Activated naive CD8-positive, alpha-beta T cell (primary cell): Measurements from ENCODE around the gene TRDN.

Experiments
- H3K27ac Mint-ChIP-seq: one replicate; pipeline ENCODE4 v1.8.0; 2021; ENCODE audit warnings: mixed read lengths
- H3K27me3 Mint-ChIP-seq: one replicate; pipeline ENCODE4 v1.8.0; 2021; ENCODE audit warnings: mixed read lengths
- H3K36me3 Mint-ChIP-seq: one replicate; pipeline ENCODE4 v1.8.0; 2021; ENCODE audit warnings: mixed read lengths
- H3K4me1 Mint-ChIP-seq: one replicate; pipeline ENCODE4 v1.8.0; 2021; ENCODE audit warnings: low read depth, mixed read lengths
- H3K4me3 Mint-ChIP-seq: one replicate; pipeline ENCODE4 v1.8.0; 2021; ENCODE audit warnings: mild to moderate bottlenecking, mixed read lengths
- H3K9me3 Mint-ChIP-seq: one replicate; pipeline ENCODE4 v1.8.0; 2021; ENCODE audit warnings: low read depth, mixed read lengths

The TRDN gene

GRCh38 chr6:123636782-123637181, at the start of gene TRDN:
TSS of gene TRDN (minus strand) at chr6:123636950. CDS start at chr6:123636775, 175 bp downstream.
- Mint-ChIP-seq H3K9me3 (no peaks in the 10 kb centered on the region), H3K4me3 (no peak within 1 kb of the TSS), H3K36me3 (no peaks in the 10 kb centered on the region), H3K27ac (no peak within 1 kb of the TSS), H3K4me1 (no peaks in the 10 kb centered on the region), H3K27me3 (no peaks in the 10 kb centered on the region)

- H3K27ac Mint-ChIP-seq = no peak overlapping the region
- no peaks in the 10 kb centered on the region for H3K4me1 Mint-ChIP-seq
- H3K36me3 Mint-ChIP-seq = no peaks in the 10 kb centered on the region
- peaks cover 1% of the 10 kb centered on the region for H3K27me3 Mint-ChIP-seq
- H3K9me3 Mint-ChIP-seq = peaks cover 3% of the 10 kb centered on the region
- no peak overlapping the region for H3K4me3 Mint-ChIP-seq
Measured at GRCh38 chr6:123681957-123682462, 45.3 kb upstream of the TRDN start.

- Mint-ChIP-seq H3K27me3 (peaks cover 1% of the 10 kb centered on the region), H3K36me3 (no peaks in the 10 kb centered on the region), H3K9me3 (peaks cover 3% of the 10 kb centered on the region), H3K27ac (no peak overlapping the region), H3K4me3 (no peak overlapping the region), H3K4me1 (no peaks in the 10 kb centered on the region)
Measured at GRCh38 chr6:123677897-123678296, 41.1 kb upstream of the TRDN start.

GRCh38 chr6:123676793-123677192, 40.0 kb upstream of the TRDN start:
- H3K27me3 Mint-ChIP-seq = peaks cover 1% of the 10 kb centered on the region
- H3K27ac Mint-ChIP-seq = no peak overlapping the region
- H3K4me3 Mint-ChIP-seq = no peak overlapping the region
- no peaks in the 10 kb centered on the region for H3K4me1 Mint-ChIP-seq
- no peaks in the 10 kb centered on the region for H3K36me3 Mint-ChIP-seq
- H3K9me3 Mint-ChIP-seq = peaks cover 3% of the 10 kb centered on the region

GRCh38 chr6:123668965-123669591, 32.3 kb upstream of the TRDN start:
- Mint-ChIP-seq H3K9me3 (no peaks in the 10 kb centered on the region), H3K36me3 (no peaks in the 10 kb centered on the region), H3K27ac (no peak overlapping the region), H3K27me3 (no peaks in the 10 kb centered on the region), H3K4me3 (no peak overlapping the region), H3K4me1 (no peaks in the 10 kb centered on the region)

GRCh38 chr6:123668063-123668462, 31.3 kb upstream of the TRDN start:
- Mint-ChIP-seq H3K27ac (no peak overlapping the region), H3K4me3 (no peak overlapping the region)

GRCh38 chr6:123663436-123663835, 26.7 kb upstream of the TRDN start:
- H3K27me3 Mint-ChIP-seq = no peaks in the 10 kb centered on the region
- H3K4me1 Mint-ChIP-seq = no peaks in the 10 kb centered on the region
- no peak overlapping the region for H3K27ac Mint-ChIP-seq

More at GRCh38 chr6:123668063-123668462, 31.3 kb upstream of the TRDN start:
- no peaks in the 10 kb centered on the region for H3K9me3 Mint-ChIP-seq
- H3K27me3 Mint-ChIP-seq = no peaks in the 10 kb centered on the region
- H3K36me3 Mint-ChIP-seq = no peaks in the 10 kb centered on the region
- H3K4me1 Mint-ChIP-seq = no peaks in the 10 kb centered on the region

GRCh38 chr6:123662757-123663156, 26.0 kb upstream of the TRDN start:
- Mint-ChIP-seq H3K27me3 (no peaks in the 10 kb centered on the region), H3K27ac (no peak overlapping the region), H3K4me3 (no peak overlapping the region), H3K9me3 (no peaks in the 10 kb centered on the region), H3K4me1 (no peaks in the 10 kb centered on the region), H3K36me3 (no peaks in the 10 kb centered on the region)

More at GRCh38 chr6:123663436-123663835, 26.7 kb upstream of the TRDN start:
- H3K9me3 Mint-ChIP-seq = no peaks in the 10 kb centered on the region
- no peak overlapping the region for H3K4me3 Mint-ChIP-seq
- H3K36me3 Mint-ChIP-seq = no peaks in the 10 kb centered on the region

- no peaks in the 10 kb centered on the region for H3K9me3 Mint-ChIP-seq
- no peaks in the 10 kb centered on the region for H3K27me3 Mint-ChIP-seq
- no peak overlapping the region for H3K4me3 Mint-ChIP-seq
- no peak overlapping the region for H3K27ac Mint-ChIP-seq
- H3K36me3 Mint-ChIP-seq = no peaks in the 10 kb centered on the region
- H3K4me1 Mint-ChIP-seq = no peaks in the 10 kb centered on the region
Measured at GRCh38 chr6:123661105-123661891, 24.5 kb upstream of the TRDN start.

GRCh38 chr6:123659960-123660748, 23.4 kb upstream of the TRDN start:
- no peak overlapping the region for H3K4me3 Mint-ChIP-seq
- H3K27me3 Mint-ChIP-seq = no peaks in the 10 kb centered on the region
- no peaks in the 10 kb centered on the region for H3K36me3 Mint-ChIP-seq
- H3K9me3 Mint-ChIP-seq = no peaks in the 10 kb centered on the region
- peaks cover 2% of the 10 kb centered on the region for H3K4me1 Mint-ChIP-seq
- H3K27ac Mint-ChIP-seq = no peak overlapping the region

- Mint-ChIP-seq H3K36me3 (no peaks in the 10 kb centered on the region), H3K4me3 (no peak overlapping the region), H3K9me3 (no peaks in the 10 kb centered on the region), H3K4me1 (peaks cover 2% of the 10 kb centered on the region), H3K27me3 (no peaks in the 10 kb centered on the region), H3K27ac (no peak overlapping the region)
Measured at GRCh38 chr6:123658848-123659247, 22.1 kb upstream of the TRDN start.

GRCh38 chr6:123655521-123656306, 19.0 kb upstream of the TRDN start:
- H3K9me3 Mint-ChIP-seq = no peaks in the 10 kb centered on the region
- no peak overlapping the region for H3K4me3 Mint-ChIP-seq
- H3K4me1 Mint-ChIP-seq = peaks cover 2% of the 10 kb centered on the region
- H3K27me3 Mint-ChIP-seq = no peaks in the 10 kb centered on the region
- no peak overlapping the region for H3K27ac Mint-ChIP-seq
- no peaks in the 10 kb centered on the region for H3K36me3 Mint-ChIP-seq

GRCh38 chr6:123648723-123649122, 12.0 kb upstream of the TRDN start:
- Mint-ChIP-seq H3K36me3 (no peaks in the 10 kb centered on the region), H3K9me3 (peaks cover 12% of the 10 kb centered on the region), H3K4me1 (no peaks in the 10 kb centered on the region), H3K4me3 (no peak overlapping the region), H3K27ac (no peak overlapping the region), H3K27me3 (no peaks in the 10 kb centered on the region)

GRCh38 chr6:123648020-123648580, 11.3 kb upstream of the TRDN start:
- Mint-ChIP-seq H3K27ac (no peak overlapping the region), H3K4me3 (no peak overlapping the region), H3K4me1 (no peaks in the 10 kb centered on the region), H3K36me3 (no peaks in the 10 kb centered on the region), H3K9me3 (peaks cover 12% of the 10 kb centered on the region), H3K27me3 (no peaks in the 10 kb centered on the region)
